ENCODE results near the gene F10.

The F10 gene

GRCh38 chr13:113087923-113088690 is 34.5 kb upstream of the F10 start:
- DNase-seq (ENCODE audit: low read depth), result no peak
- TF ChIP-seq CTCF (conservative IDR thresholded peaks at IDR 0.05; ENCODE audit: low read length), result no peak
- no peak overlapping the region for H3K4me3 ChIP-seq (ENCODE audit: low read length)

- no peak overlapping the region for H3K4me3 ChIP-seq (ENCODE audit: low read length)
- no peak for DNase-seq (ENCODE audit: low read depth)
- TF ChIP-seq CTCF (conservative IDR thresholded peaks at IDR 0.05; ENCODE audit: low read length), result no peak
These were observed 33.9 kb upstream of the F10 start for GRCh38 chr13:113088691-113089020.

- no peak for DNase-seq (ENCODE audit: low read depth)
- no peak for TF ChIP-seq CTCF (conservative IDR thresholded peaks at IDR 0.05; ENCODE audit: low read length)
- no peak overlapping the region for H3K4me3 ChIP-seq (ENCODE audit: low read length)
These were observed 32.7 kb upstream of the F10 start for GRCh38 chr13:113089693-113090414.

- TF ChIP-seq CTCF (conservative IDR thresholded peaks at IDR 0.05; ENCODE audit: low read length), result no peak
- H3K4me3 ChIP-seq (ENCODE audit: low read length), result no peak overlapping the region
- no peak for DNase-seq (ENCODE audit: low read depth)
These were observed 32.2 kb upstream of the F10 start for GRCh38 chr13:113090415-113090770.

GRCh38 chr13:113090806-113091205 is 31.8 kb upstream of the F10 start:
- no peak for TF ChIP-seq CTCF (conservative IDR thresholded peaks at IDR 0.05; ENCODE audit: low read length)
- DNase-seq (ENCODE audit: low read depth), result no peak

GRCh38 chr13:113091211-113091771 is 31.3 kb upstream of the F10 start:
- DNase-seq (ENCODE audit: low read depth), result no peak

More at GRCh38 chr13:113090806-113091205, 31.8 kb upstream of the F10 start:
- no peak overlapping the region for H3K4me3 ChIP-seq (ENCODE audit: low read length)

More at GRCh38 chr13:113091211-113091771, 31.3 kb upstream of the F10 start:
- TF ChIP-seq CTCF (conservative IDR thresholded peaks at IDR 0.05; ENCODE audit: low read length), result no peak
- no peak overlapping the region for H3K4me3 ChIP-seq (ENCODE audit: low read length)

Data from AG10803 (cell line).